OCI-M2 (cell line): ENCODE data around the gene CORO2B.

ENCODE experiments used
- DNase-seq: peaks from one replicate; lab custom pipeline; 2025; ENCODE audit not compliant: unreplicated experiment; lab: John Stamatoyannopoulos, UW

The CORO2B gene

DNA sequence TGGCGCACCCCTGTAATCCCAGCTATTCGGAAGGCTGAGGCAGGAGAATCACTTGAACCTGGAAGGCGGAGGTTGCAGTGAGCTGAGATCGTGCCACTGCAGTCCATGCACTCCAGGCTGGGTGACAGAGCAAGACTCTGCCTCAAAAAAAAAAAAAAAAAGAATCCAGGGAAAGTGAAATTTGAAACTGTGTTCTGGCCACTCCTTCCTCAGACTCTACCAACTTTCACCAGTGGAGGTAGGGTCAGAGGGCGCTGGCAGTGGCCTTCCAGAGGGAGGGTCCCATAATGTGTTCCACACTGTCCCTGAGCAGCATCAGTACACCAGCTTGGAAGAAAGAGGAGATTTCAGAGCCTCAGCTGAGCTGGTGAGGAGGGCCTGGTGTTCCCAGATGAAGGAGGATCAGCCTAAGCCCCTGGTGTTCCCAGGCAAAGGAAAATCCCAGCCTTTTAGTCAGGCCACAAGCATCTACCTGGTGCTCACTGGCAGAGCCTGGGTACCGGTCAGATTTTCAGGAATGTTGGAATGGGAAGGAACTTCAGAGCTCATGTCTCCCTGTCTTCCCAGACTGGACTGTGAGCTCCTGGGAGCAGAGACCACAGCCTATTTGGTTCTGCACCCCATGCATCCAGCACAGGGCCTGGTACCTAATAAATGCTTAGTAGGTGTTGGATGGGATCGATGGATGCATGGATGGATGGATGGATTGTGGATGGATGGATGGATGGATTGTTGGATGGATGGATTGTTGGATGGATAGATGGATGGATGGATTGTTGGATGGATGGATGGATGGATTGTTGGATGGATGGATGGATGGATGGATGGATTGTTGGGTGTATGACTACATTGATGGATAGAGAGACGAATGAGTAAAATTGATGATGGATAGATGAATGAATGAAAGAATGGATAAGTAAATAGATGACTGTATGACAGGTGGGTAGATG lies 117.9 kb downstream of the CORO2B start:
- DNase-seq, result no peak

DNA sequence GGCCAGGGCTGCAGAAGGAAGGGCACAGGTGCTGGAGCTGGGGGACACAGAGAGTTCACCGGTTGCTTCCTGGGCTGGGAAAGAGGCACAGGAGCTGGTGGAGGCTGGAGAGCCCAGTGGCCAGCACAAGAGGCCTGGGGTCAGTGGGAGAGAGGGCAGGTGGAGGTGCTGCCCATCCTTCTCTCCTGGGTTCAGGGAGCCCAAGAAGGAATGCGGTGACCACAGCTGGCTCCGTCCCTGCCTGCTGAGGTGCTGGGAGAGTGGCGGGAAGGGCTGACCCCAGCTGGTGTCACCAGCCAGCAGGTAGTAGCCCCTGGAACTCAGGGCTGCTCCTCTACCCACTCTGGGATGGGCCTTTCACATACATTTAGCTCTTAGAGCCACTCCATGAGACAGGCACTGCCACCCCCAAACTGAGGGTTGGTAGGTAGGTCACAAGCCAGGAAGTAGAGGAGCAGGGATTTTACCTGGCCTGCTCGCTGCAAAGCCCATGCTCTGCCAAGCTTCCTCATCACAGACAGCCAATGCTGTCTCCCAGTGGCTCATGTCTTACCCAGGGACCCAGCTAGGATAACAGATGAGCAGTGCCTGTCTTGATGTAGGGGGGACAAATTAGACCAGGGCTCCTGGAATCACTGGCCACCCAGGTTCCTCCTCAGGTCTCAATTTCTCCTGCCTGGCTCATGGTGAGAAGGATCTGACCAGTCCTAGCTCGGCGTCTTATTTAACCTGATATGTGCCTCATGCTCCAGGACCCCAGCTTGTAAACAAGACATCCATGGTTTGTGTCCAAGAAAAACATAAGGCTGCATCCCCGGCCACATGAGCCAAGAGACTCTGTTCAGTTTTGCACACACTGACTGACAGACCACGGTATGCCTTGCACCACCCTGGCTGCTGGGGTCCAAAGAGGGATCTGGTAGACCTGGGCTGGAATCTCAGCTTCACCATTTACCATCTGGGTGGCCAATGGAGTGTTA lies 119.2 kb downstream of the CORO2B start:
- DNase-seq, result no peak

DNA sequence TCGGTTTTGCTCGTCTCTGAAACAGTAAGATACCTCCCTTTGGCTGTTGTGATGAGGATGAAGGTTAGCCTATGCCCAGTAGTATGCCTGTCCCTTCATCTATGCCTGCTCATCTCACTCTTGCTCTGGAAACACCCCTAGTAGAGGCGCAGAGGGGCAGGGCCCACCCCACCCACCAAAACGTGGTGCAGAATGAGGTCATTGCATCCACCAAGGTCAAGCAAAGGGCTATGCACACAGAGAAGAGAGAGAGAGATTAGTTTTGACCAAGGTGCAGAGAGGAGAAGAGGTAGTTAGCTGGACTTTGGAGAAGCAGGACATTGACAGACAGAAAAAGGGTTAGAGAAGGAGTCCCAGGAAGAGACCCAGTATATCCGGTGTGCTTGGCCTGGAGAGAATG lies 119.9 kb downstream of the CORO2B start:
- DNase-seq, result no peak

DNA sequence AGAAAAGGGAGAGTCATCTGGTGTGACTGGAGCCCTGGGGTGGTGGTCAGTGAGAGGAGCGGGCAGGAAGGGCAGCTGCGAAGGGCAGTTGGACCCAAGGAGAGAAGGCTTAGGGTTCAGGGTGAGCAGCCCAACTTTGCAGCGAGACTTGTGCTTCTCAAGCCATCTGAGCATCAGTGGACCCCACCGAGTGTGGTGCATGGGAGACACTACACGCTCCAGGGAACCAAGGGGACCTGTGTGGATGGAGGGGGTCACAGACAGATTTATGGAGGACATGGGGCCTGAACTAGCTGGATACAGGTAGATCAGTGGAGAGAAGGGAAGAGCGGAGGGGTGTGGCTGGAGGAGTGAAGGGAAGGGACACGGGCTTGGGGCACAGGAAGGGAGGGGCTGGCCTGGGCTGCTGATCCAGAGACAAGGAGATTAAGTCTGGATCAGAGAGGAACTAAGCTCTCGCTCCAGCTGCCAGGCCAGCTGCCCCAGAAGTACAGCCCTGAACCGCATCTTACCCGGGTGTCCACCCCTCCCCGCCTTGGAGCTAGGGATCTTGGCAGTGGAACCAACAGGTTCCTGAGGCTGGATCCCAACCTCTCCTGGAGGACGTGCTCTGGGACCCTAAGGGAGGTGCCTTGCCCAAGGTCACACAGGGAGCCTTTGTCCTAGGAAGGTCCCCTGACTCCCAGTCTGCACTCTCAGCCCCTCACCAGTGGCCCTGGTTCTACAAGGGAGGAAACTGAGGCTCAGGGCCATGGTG lies 120.5 kb downstream of the CORO2B start:
- no peak for DNase-seq

DNA sequence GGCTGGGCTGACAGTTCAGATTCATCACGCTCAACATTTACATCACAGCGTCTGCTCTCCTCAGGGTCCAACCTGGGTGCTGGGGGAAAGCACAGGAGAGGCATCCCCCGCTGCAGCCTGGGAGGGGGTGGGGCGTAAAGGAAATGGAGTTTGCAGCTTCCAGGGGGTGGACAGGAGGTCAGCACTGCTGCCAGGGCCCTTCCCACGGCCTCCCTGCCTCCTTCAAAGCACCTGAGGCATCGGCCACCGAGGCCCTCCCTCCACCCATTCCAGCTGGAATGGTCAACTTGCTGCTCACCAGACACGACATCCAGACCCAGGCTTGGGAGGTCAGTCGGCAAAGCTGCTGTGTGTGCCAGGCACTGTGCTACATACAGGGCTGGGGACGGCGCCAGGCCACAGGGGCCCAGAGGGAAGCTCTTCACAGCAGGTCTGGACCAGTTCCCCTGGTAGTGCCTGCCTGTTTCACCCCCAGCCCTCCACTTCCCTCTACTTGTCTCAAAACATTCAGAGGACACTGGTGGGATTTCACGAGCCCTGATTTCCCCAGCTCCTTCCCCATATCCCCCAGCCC lies 121.2 kb downstream of the CORO2B start:
- no peak for DNase-seq

DNA sequence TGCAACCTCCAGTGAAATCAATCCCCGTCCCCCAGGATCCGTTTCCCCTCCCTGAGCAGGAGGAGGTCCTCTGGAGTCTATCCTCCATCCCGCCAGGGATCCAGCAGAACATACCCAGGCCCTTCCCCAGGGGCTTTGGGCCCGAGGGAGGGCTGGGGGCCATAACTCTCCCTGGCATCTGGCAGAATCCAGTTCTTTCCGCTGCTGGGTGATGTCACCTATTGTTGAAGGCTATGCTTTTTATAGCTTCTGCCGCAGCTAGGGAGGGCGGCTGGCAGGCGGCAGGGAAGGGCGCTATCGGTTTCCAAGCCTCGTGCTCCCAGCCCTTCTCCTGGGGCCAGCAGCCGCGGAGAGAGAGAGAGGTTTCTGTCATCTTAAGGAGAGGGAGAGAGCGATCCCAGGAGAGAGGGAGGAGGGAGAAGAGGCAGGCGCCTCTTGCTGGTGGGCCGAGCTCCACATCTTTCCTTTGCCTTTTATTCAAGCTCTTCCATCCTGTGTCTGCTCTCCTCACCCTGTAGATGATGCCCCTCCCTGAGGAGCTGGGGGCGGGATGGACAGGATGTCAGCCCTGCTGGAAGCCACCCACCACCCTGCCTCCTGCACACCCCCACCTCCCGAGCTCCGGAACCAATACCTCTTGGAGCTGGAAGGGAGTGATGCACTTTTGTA lies 121.8 kb downstream of the CORO2B start:
- DNase-seq, result no peak

DNA sequence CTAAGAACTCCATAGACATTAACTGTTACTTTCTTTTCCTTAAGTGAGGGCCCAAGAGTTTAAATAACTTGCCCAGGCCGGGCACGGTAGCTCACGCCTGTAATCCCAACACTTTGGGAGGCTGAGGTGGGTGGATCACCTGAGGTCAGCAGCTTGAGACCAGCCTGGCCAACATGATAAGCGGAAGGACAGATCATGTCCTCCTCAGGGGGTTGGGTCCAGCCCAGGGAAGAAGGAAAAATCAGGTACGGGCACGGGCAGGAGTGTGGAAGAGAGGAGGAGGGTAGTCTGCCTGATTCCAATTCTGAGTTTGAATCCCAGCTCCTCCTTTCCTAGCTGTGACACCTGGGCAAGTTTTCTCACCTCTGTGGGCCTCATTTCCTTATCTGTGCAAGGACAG lies 123.1 kb downstream of the CORO2B start:
- no peak for DNase-seq

DNA sequence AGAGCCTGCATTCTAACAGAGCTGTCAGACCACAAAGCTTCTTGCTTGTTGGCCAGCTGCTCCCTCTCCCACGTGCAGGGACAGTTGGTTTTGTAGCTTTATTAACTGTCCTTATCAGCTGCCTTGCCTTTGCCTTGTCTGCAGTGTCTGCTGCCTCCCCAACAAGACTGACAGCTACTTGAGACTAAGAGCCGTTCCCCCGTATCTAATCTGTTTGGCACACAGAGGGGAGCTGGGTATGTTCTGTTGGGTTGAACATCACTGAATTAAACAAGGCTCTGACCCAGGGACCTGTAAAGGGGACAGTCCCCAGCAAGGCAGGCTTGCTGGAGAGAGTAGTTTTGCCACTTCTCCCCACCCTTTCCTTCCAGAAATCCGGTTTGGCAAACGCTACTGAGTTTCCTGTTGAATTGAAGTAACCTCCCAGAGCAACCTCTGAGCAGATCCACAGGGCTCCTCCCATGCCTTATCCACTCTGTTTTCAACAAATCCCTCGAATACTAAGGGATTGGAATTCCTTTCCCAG lies 125.8 kb downstream of the CORO2B start:
- DNase-seq, result peak; percentile 46

DNA sequence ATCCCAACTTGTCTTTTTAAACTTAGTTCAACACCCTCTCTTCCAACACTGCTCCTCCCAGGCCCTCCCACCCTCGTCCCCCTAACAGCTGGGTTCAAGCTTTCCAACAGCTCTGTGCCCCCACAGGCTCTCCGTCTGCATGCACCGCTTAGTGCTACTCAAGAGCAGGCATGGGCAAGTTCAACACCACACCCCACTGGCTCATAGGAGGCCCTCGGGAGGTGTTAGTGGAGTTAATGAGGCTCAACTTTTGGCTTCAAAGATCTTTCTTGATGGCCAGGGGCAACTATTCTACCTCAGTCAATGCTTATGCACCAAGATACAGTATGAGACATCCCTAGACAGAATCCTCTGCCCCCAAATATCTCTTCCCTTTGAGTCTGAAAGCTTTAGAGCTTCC lies 127.5 kb downstream of the CORO2B start:
- DNase-seq, result no peak

DNA sequence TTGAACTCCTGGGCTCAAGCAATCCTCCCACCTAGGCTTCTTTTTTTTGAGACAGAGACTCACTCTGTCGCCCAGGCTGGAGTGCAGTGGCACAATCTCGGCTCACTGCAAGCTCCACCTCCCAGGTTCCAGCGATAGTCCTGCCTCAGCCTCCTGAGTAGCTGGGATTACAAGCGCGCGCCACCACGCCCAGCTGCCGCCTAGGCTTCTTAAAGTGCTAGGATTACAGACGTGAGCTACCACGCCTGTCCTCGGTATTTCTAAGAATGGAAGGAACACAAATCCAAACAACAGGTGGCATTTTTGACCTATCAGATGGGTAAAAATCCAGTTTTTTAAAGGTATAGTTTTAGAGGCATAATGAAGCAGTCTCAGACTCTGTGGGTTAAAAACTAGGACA lies 128.1 kb downstream of the CORO2B start:
- DNase-seq, result no peak

DNA sequence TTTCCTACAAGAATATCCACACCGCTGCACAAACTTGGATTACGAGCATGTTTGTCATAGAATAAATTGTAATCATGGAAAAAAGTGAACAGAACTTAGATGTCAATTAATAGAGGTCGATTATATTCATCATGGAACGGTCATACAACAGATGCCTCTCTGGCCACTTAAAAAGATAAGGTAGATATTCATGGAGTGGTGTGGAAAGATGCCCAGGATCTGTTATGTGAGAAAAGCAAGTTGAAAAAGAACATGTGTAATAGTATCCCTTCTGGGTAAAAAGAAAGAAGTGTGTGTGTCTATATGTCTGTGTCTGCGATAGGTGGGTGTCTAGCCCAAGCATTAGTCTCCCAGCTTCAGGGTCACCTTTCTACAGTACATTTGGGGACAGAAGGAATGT lies 128.6 kb downstream of the CORO2B start:
- no peak for DNase-seq

DNA sequence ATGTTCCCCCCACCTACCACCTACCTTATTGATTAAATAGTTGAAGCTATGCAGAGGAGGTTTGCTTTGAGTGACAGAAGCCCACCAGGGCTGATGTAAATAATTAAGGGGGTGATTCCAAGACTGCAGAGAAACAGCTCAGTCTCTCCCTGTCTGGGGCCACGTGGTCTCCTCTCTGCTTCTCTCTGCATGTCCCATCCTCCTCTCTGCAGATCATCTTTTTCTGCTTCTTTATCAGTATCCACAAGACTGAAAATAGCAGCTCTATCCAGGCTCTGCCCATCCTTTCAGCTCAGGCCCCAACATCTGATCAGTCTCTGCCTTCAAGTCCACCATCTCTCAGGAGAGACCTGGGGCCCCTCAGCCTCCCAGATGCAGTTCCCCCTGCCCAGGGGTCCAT lies 131.1 kb downstream of the CORO2B start:
- no peak for DNase-seq

DNA sequence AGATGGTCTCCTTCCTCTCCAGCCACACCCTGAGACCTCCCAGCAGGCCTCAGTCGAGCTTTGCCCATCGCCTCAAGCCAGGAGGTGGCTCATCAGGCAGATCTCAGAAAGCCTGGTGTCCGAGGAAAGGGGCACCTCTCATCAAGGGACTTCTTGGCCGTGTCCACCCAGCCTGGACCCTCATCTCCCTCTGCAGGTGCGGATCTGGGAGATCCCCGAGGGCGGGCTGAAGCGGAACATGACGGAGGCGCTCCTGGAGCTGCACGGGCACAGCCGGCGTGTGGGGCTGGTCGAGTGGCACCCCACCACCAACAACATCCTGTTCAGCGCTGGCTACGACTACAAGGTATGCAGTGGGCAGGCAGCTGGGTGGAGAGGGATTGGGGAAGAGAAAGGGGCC lies 131.7 kb downstream of the CORO2B start:
- no peak for DNase-seq

DNA sequence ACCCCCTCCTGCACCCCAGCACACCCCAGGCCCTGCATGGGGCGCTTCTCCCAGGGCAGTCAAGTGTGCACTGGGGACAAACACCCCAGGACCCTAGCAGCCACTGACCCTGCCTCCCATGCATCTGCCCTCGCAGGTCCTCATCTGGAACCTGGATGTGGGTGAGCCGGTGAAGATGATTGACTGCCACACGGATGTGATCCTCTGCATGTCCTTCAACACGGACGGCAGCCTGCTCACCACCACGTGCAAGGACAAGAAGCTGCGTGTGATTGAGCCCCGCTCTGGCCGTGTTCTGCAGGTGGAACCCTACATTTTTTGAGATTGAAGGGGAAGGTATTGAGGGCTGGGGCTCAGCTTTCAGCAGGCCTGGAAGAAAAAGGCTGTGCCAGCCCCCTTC lies 132.6 kb downstream of the CORO2B start:
- no peak for DNase-seq

DNA sequence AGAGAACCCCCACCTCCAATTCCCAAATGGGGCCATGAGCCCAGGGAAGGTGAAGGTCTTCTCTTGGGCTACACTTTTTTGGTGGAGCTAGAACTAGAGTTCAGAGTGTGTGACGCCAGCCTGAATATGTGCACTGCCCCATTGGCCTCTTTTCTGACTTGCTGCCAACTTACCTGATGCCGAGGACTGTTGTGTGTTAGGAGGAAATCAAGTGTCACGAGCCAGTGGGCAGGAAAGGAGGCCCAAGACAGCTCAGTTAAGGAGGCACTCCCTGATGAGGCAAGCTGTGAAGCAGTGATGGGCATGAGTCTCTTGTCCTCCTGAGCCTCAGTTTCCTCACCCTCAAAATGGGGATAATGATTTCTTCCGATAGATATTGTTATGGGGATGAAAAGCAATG lies 134.1 kb downstream of the CORO2B start:
- no peak for DNase-seq

DNA sequence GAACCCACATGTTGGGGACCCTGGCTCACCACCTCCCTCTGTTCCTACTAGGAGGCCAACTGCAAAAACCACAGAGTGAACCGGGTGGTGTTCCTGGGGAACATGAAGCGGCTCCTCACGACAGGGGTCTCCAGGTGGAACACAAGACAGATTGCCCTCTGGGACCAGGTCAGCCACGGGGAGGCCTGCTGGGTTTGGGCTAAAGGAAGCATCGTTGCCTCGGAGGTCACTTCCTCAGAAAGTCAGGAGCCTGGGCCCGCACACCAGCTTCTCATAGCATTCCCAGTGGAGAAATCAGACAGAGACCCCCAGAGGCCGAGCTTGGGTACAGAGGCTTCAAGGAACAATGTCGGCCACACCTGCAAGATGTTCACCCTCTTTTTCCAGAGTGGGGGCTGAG lies 135.1 kb downstream of the CORO2B start:
- no peak for DNase-seq

DNA sequence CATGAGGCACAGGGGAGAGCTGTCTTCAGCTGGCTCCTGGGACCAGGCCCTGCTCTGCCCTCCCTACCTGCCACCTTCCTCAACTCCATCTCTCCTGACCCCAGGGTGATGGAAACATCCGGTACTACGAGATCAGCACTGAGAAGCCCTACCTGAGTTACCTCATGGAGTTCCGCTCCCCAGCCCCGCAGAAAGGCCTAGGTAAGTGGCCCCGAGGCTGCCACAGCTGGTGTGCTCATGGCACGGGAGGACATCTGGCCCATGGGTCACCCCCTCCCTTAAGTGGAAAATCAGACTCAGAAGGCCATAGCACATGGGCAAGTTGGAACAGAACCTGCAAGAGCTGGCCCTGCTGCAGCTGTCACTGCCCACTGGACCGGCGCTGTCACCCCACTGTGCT lies 136.3 kb downstream of the CORO2B start:
- DNase-seq, result no peak

DNA sequence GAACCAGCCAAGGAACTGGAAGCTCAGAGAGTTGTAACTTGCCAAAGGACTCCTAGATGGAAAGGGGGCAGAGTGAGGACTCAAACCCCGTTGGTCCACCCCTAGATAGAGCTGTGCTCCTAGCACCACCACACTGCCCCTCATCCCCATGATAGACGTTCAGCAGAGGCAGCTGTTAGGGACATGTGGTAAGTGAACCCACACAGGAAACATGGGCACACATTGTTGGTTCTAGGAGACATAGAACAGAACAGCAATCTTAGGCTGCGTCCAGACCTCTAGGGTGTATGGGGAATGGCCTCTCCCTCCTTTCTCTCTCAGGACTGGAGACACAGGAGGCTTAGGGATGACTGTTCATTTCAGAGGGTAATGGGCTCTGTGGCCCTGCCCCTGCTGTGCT lies 139.2 kb downstream of the CORO2B start:
- DNase-seq, result no peak

DNA sequence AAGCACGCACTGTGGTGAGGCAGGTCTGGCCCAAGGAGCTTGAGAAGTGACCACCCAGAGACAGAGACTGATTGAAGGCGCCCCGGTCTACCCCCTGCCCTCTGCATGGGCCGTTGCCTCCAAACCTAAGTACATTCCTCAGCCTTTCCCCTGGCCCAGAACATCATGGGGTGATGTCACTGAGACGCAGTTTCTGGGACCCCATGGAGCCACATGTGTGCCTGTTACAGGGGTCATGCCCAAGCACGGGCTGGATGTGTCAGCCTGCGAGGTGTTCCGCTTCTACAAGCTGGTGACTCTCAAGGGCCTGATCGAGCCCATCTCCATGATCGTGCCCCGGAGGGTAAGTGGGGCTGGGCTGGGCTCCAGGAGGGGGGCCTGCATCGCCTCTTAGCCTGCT lies 139.7 kb downstream of the CORO2B start:
- no peak for DNase-seq

DNA sequence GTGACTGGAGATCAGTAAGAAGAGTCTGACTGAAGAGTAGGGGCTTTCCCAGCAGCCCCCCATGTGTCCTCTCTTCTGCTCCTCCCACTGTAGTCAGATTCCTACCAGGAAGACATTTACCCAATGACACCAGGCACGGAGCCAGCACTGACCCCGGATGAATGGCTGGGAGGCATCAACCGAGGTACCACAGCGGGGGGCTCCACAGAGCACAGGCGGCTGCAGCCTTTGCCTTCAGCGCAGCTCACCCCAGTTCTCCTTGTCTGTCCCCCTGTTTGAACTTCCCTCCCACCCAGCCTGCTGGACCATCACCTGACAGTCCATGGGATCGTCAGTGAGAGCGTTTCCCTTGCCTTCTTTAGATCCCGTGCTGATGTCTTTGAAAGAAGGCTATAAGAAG lies 140.3 kb downstream of the CORO2B start:
- no peak for DNase-seq
